Activated naive CD8-positive, alpha-beta T cell (primary cell): ENCODE results near the gene NACC1.

Experiments
- H3K27ac Mint-ChIP-seq: one replicate; pipeline ENCODE4 v1.8.0; 2021; ENCODE audit warnings: mixed read lengths
- H3K27me3 Mint-ChIP-seq: one replicate; pipeline ENCODE4 v1.8.0; 2021; ENCODE audit warnings: mixed read lengths
- H3K36me3 Mint-ChIP-seq: one replicate; pipeline ENCODE4 v1.8.0; 2021; ENCODE audit warnings: mixed read lengths
- H3K4me1 Mint-ChIP-seq: one replicate; pipeline ENCODE4 v1.8.0; 2021; ENCODE audit warnings: low read depth, mixed read lengths
- H3K4me3 Mint-ChIP-seq: one replicate; pipeline ENCODE4 v1.8.0; 2021; ENCODE audit warnings: mild to moderate bottlenecking, mixed read lengths
- H3K9me3 Mint-ChIP-seq: one replicate; pipeline ENCODE4 v1.8.0; 2021; ENCODE audit warnings: low read depth, mixed read lengths

NACC1 gene

DNA sequence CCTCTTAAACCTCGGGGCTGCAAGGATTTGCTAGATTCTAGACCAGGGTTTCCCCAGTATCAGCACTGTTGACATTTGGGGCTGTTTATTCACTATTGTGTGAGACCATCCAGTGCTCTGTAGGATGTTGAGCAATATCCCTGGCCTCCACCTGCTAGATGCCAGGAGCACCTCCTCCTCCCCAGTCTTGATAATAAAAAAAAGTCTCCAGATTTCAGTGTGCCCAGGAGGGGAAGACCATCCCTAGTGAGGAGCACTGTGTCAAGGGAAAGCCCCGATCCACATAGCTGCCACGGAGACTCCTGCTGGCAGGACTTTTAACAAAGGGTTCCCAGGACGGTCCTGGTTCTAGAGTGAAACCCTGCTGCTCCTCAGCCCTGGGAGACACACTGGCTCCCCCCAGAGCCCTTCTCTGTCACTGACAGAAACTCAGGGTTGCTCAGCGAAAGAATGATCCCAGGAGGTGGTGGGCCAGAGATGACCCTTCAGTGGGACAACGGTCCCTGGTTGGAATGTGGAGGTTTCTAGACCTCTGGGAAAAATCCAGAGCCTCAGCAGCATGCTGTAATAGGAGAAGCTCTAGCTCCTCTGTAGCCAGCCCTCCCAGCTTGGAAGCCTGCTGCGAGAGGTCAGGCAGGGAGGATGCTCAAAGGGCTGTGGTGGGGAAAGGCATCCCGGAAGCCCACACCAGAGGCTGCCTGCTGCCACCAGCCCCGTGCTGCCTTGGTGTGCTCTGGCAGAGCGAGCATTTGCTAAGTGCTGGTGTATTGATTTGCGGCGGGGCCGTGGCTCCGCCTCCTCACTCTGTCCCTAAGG is 35.7 kb upstream of the NACC1 start:
- Mint-ChIP-seq H3K9me3 (no peaks in the 10 kb centered on the region), H3K4me3 (no peak overlapping the region), H3K4me1 (peaks cover 2% of the 10 kb centered on the region)

DNA sequence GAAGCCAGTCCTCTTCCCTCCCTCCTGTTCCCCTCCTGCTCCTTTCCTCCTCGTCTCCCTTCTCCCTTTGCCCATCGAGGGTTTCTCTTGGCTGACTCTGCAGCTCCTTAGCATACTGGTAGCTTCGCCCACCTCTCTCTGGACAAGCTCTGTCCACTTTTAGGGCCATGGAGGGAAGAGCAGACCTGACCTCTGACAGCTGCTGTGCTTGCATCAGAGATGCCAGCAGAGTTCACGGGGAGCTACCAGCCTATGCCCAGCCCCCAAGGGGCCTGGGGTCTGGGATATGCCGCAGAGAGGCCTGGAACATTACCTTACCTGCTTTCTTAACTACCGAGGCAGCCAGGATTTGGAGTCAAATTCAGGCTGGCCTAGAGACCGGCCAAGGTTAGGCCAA is 35.1 kb upstream of the NACC1 start:
- no peaks in the 10 kb centered on the region for H3K9me3 Mint-ChIP-seq
- H3K27ac Mint-ChIP-seq: no peak overlapping the region
- H3K27me3 Mint-ChIP-seq: no peaks in the 10 kb centered on the region
- no peak overlapping the region for H3K4me3 Mint-ChIP-seq
- no peaks in the 10 kb centered on the region for H3K36me3 Mint-ChIP-seq
- H3K4me1 Mint-ChIP-seq: peaks cover 2% of the 10 kb centered on the region

More for the DNA sequence above, 35.7 kb upstream of the NACC1 start:
- H3K27me3 Mint-ChIP-seq: no peaks in the 10 kb centered on the region
- no peak overlapping the region for H3K27ac Mint-ChIP-seq
- H3K36me3 Mint-ChIP-seq: no peaks in the 10 kb centered on the region

DNA sequence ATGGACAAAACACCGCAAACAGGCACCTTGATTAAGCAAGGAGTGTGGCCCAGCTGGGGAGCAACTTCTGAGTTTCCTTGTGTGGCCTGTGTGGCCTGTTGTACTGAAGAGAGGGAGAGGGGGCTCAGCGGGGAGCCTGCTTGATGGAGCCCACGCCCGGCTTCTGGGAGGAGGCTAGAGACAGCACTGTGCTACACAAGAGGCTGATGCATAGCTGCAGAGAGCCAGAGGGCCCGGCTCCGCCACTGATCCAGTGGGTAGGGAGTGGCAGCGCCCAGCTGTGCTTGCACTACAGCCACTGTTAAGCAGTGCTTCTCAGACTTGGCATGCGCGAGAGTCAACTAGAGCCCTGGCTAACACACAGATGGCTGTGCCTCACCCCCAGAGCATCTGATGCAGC is 34.4 kb upstream of the NACC1 start:
- no peak overlapping the region for H3K27ac Mint-ChIP-seq

DNA sequence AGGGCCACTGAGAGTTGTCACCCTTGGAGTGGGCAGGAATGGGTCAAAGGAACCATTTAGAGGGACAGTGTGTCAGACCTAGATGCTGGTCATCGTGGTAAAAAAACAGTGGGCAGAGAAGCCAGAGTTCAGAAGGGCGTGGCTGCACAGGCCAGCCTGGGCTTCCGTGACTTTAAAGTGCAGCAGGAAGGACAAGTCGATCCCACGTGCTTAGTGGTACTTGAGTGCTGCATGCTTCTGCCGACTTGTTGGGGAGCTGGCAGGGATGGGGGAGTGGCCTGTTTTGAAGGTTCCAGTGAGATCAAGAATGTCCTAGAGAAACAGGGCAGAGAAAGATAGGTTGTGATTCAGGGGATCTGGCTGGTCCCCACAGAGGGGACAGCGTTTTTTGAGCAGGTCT is 32.4 kb upstream of the NACC1 start:
- Mint-ChIP-seq H3K4me3 (no peak overlapping the region), H3K27me3 (no peaks in the 10 kb centered on the region), H3K27ac (no peak overlapping the region), H3K36me3 (no peaks in the 10 kb centered on the region), H3K4me1 (no peaks in the 10 kb centered on the region), H3K9me3 (no peaks in the 10 kb centered on the region)

More for the DNA sequence above, 34.4 kb upstream of the NACC1 start:
- Mint-ChIP-seq H3K36me3 (no peaks in the 10 kb centered on the region), H3K4me1 (peaks cover 2% of the 10 kb centered on the region), H3K4me3 (no peak overlapping the region), H3K27me3 (no peaks in the 10 kb centered on the region), H3K9me3 (no peaks in the 10 kb centered on the region)

DNA sequence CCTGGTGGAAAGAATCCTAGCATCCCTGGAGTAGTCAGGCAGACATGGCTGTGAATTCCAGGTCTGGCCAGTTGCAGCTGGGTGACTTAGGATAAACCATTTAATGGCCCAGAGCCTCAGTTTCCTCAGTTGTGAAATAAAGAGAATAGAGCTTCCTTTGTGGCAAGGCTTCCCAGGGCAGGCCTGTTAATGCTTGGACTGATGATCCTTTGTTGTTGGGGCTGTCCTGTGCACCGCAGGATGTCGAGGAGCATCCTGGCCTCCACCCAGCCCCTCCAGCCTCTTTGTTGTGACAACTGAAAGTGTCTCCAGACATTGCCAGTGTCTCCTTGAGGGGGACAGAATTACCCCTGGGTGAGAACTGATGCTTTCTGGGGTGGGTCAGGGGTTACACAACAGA is 31.7 kb upstream of the NACC1 start:
- Mint-ChIP-seq H3K27me3 (no peaks in the 10 kb centered on the region), H3K9me3 (no peaks in the 10 kb centered on the region), H3K4me1 (no peaks in the 10 kb centered on the region), H3K4me3 (no peak overlapping the region), H3K36me3 (no peaks in the 10 kb centered on the region), H3K27ac (no peak overlapping the region)

DNA sequence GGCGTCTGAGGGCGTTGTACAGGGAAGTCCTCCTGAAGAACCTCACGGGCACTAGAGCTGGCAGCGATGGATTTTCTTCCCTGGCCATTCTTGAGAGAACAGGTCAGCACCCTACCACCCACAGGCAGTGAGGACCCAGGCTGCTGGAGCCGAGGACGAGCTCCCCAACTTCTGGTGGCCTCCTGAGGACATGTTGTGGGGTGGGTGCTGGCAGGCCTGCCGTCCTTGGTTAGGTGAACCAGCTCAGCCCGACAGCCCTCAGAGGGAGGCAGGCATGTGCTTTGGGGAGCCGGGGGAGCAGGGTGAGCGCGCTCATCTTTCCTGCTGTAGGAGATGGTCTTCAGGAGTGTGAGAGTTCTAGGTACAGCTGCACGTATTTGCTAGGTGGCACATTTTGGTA is 30.8 kb upstream of the NACC1 start:
- no peaks in the 10 kb centered on the region for H3K36me3 Mint-ChIP-seq
- no peaks in the 10 kb centered on the region for H3K27me3 Mint-ChIP-seq
- H3K4me3 Mint-ChIP-seq: no peak overlapping the region
- H3K27ac Mint-ChIP-seq: no peak overlapping the region
- no peaks in the 10 kb centered on the region for H3K9me3 Mint-ChIP-seq
- H3K4me1 Mint-ChIP-seq: no peaks in the 10 kb centered on the region

DNA sequence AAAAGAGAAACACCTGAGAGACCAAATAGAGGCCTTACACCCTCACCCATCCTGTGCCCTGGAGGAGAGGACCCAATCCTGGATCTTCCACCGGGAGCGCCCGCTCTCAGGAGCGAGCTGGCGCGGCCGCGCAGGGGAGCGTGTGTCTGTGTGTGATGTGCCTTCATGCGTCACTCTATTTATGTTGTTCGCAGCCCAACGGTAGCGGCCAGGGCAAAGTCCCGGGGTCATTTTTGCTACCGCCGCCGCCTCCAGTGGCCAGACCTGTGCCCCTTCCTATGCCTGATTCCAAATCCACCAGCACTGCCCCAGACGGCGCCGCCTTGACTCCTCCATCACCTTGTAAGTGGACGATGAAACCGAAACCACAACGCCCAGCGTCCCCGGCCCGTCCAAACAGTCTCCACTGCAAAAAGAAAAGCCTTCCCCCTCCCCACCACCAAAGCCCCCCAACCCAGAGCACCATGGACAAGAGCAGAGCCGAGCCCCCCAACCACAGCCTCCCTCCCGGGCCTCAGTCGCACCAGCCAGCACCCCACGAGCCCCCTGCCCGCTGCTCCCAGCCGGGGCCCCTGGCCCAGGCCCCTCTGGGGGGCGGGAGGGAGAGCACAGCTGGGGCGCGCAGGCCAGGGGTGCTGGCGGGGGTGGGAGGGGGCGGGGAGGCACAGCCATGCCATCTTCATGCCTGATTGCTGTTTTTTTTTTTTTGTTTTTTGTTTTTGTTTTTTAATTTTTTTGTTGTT is 30.1 kb upstream of the NACC1 start:
- Mint-ChIP-seq H3K27me3 (no peaks in the 10 kb centered on the region), H3K36me3 (no peaks in the 10 kb centered on the region), H3K4me1 (no peaks in the 10 kb centered on the region), H3K27ac (no peak overlapping the region), H3K9me3 (no peaks in the 10 kb centered on the region), H3K4me3 (no peak overlapping the region)

DNA sequence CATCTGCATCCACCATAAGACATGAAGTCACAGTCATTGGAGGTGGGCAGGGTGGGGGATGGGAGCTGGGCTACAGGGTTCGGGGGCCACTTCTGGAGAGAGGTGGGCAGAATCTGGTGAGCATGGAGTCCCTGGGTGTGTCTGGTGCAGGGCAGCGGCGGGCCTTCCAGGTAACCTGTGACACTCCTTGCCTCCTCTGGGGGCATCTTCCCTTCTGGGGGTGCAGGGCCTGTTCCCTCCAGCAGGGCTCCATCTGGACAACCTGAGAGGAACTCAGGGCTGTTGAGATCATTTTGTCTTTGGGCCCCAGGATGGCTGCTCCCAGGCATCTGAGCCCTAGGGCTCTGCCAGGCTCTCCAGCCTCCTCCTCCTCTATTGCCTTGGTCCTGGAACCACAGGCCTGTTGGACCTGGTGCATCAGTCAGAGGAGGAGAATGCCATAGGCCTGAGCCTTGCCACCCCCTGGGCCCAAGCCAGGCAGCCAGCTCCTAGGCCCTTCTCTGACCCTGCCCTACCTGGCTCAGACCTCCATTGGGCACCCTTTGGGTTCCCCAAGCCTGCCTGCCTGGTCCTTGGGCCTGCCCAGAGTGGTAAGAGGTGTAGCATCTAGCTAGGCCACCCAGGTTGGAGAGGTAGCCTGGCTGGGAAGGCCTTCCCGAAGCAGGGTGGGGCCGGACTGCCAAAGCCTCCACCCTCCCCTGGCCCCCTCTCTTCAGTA is 28.8 kb upstream of the NACC1 start:
- no peak overlapping the region for H3K27ac Mint-ChIP-seq
- H3K4me1 Mint-ChIP-seq: peaks cover 1% of the 10 kb centered on the region
- no peak overlapping the region for H3K4me3 Mint-ChIP-seq
- no peaks in the 10 kb centered on the region for H3K36me3 Mint-ChIP-seq
- no peaks in the 10 kb centered on the region for H3K9me3 Mint-ChIP-seq
- no peaks in the 10 kb centered on the region for H3K27me3 Mint-ChIP-seq

DNA sequence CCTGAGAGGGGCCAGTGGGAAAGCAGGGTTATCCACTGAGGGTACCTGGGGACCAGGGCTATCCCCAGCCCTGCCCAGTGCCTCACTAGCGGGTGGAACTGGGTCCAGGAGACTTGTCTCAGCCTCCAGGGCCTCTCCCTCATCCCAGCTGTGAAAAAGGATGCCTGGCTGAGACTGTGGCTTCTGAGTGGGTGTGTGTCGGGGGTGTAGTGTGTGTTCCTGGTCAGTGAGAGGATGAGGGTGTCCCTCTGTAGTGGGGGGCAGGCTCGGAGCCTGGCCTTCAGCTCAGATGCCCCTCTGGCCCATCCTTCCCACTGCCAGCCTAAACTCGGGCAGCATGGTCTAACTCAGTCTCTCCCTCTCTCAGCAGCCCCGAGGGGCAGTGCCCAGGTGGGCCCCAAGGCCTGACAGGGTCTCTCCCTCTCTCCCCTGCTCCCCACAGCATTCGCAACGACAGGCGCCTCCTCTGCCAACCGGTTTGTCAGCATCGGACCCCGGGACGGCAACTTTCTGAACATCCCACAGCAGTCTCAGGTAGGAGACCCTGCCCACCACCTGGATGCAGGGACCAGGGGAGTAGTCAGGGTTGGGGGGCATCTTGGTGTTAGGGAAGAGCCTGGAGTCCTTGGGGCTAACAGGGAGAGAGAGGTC is 28.1 kb upstream of the NACC1 start:
- peaks cover 7% of the 10 kb centered on the region for H3K4me1 Mint-ChIP-seq
- H3K27ac Mint-ChIP-seq: no peak overlapping the region
- H3K9me3 Mint-ChIP-seq: no peaks in the 10 kb centered on the region
- no peaks in the 10 kb centered on the region for H3K36me3 Mint-ChIP-seq
- no peak overlapping the region for H3K4me3 Mint-ChIP-seq
- no peaks in the 10 kb centered on the region for H3K27me3 Mint-ChIP-seq

DNA sequence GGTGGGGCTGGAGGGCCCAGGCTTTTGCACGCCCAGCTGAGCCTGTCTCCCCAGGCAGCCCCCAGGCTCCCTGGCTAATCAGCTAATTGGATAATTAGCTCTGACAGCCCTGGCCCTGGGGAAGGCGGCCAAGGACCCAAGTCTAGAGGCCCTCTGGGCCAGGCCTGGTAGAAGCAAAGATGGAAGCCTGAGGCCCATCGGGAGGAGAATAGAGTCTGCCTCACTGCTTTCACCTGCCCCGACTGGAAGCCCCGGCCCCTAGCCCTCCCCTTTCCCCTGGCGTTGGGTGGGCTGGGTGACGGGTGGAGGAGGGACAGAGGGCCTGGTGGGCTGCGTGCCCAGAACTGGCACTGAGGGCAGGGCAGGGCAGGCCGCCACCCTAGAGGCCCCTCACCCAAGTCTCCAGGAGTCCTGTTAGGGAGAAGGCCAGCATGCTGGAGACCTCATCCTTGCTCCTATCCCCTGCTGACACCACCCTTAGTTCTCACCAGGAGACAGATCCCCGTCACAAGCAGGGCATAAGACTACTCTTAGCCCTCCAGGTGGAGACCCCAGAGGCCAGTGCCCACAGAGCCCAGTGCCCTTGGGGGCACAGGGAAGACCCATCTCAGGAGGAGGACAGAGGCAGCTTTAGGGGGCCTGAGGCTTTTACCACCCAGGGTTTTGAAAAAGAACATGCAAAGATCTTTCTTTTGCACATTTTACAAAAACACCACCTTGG is 27.4 kb upstream of the NACC1 start:
- Mint-ChIP-seq H3K27me3 (no peaks in the 10 kb centered on the region), H3K36me3 (no peaks in the 10 kb centered on the region), H3K27ac (no peak overlapping the region), H3K9me3 (no peaks in the 10 kb centered on the region), H3K4me1 (peaks cover 7% of the 10 kb centered on the region), H3K4me3 (no peak overlapping the region)

DNA sequence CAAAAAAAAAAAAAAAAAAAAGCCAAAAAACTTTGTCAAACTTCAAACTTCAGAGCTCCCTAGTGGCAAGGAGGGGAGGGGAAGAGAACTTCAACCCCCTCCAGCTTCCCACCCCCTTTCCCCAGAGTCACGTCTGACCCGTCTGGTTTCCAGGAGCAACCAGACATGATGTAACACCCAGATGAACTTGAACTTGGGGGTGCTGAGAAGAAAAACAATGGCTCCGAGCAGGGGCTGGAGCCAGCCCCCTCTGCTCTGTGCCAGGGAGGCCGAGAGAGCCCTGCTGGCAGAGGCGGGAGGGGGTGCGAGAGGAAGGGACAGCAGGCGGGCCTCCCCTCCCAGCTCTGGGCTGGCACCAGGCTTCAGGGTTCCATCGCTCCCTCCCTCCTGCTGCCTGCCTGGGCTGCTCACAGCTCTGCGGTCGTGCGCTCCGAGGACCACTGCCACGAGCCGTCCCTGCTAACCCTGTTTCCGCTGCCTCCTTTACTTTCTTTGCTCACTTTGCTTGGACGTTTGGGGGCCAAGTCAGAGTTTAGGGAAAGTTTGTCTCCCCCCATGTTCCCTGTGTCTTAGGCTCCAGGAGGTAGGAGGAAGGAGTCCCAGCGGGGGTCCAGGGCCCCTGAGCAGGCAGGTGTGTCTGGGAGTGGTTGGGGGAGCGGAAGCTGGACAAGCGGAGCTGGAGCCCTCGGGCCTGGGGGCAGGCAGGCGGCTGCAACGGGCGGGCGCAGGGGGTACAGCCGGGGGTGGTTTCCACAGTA is 26.5 kb upstream of the NACC1 start:
- no peaks in the 10 kb centered on the region for H3K9me3 Mint-ChIP-seq
- H3K27ac Mint-ChIP-seq: no peak overlapping the region
- H3K36me3 Mint-ChIP-seq: peaks cover 2% of the 10 kb centered on the region
- H3K4me1 Mint-ChIP-seq: peaks cover 12% of the 10 kb centered on the region
- H3K27me3 Mint-ChIP-seq: peaks cover 2% of the 10 kb centered on the region
- no peak overlapping the region for H3K4me3 Mint-ChIP-seq

DNA sequence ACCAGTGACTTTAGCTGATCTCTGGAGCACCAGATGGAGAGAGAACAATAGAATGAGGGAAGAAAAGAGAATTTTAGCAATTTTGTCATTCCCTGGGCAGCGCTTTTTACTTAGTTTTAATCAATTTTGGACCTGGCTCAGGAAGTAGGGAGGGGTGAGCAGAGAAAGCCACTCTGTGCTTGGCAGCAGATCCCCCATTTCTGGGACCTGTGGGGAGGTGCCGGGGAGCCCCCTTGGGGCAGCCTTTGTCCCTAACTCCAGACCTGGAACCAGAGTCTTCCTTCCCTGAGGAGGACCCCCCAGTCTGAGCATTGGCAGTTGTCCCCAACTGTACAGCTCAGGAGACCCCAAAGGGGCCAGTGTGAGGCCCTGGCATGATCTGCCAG is 25.9 kb upstream of the NACC1 start:
- Mint-ChIP-seq H3K27ac (no peak overlapping the region), H3K9me3 (no peaks in the 10 kb centered on the region), H3K4me1 (peaks cover 17% of the 10 kb centered on the region), H3K27me3 (peaks cover 5% of the 10 kb centered on the region), H3K36me3 (peaks cover 2% of the 10 kb centered on the region), H3K4me3 (no peak overlapping the region)

DNA sequence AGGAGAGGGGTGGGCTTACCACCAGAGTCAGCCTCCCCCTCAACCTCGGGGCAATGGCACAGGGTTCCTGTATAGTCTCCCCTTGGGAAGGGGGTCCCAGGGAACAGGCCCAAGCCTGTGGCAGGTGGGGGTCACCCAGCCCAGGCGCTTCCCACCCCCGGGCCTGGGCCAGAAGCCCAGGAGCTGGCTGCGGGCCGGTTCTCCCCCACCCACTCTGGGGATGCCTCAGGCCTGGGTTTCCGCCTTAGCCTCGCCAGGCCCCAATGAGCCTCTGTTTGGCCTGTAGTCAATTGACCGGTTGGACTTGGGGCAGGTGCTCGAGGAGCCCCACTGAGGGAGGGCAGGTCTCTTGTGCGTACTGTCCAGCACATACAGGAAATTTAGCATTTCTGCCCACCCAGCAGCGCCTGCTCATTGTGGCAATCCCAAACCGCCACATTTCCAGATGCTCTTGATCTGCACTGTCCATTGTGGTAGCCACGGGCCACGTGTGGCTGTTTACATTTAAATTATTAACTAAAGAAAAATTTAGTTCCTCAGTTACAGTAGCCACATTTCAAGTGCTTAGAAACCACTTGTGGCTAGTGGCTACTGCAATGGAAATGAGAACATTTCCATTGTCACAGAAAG is 25.3 kb upstream of the NACC1 start:
- Mint-ChIP-seq H3K36me3 (peaks cover 2% of the 10 kb centered on the region), H3K4me3 (no peak overlapping the region), H3K27ac (no peak overlapping the region), H3K4me1 (peaks cover 18% of the 10 kb centered on the region), H3K27me3 (peaks cover 5% of the 10 kb centered on the region), H3K9me3 (no peaks in the 10 kb centered on the region)
